Subcutaneous abdominal adipose tissue (tissue), 5 donors: ENCODE results near the gene RASA3.
A peak's percentile ranks its signal among the peaks of the same experiment; 100 is the strongest.

ENCODE experiments used
- H3K27ac ChIP-seq: one replicate; pipeline ENCODE4 v1.7.0; 2013; ENCODE audit warnings: low read depth, mild to moderate bottlenecking, inconsistent platforms, low read length, moderate library complexity
- H3K27me3 ChIP-seq, 5 donors: one replicate each; pipeline ENCODE4 v1.7.0; 2013; ENCODE audit warnings: low read length in 5 of 5, inconsistent platforms in 1 of 5; ENCODE audit not compliant: control insufficient read depth in 5 of 5, insufficient read depth in 4 of 5
- H3K36me3 ChIP-seq, 5 donors: one replicate each; pipeline ENCODE4 v1.7.0; 2013; ENCODE audit warnings: low read length in 5 of 5; ENCODE audit not compliant: control insufficient read depth in 5 of 5, insufficient read depth in 5 of 5
- H3K4me1 ChIP-seq, 5 donors: one replicate each; pipeline ENCODE4 v1.7.0; 2013; ENCODE audit warnings: low read length in 5 of 5, mild to moderate bottlenecking in 3 of 5, moderate library complexity in 1 of 5; ENCODE audit not compliant: control insufficient read depth in 5 of 5, insufficient read depth in 5 of 5
- H3K4me3 ChIP-seq, 5 donors: one replicate each; pipeline ENCODE4 v1.7.0; 2013; ENCODE audit warnings: low read length in 5 of 5, low read depth in 1 of 5
- H3K9ac ChIP-seq, 5 donors: one replicate each; pipeline ENCODE4 v1.7.0; 2013; ENCODE audit warnings: low read length in 5 of 5, mild to moderate bottlenecking in 4 of 5, moderate library complexity in 3 of 5
- H3K9me3 ChIP-seq, 5 donors: one replicate each; pipeline ENCODE4 v1.7.0; 2013; ENCODE audit warnings: low read length in 5 of 5; ENCODE audit not compliant: control insufficient read depth in 5 of 5
- donor health status: healthy.
- donor health status: healthy.
- donor health status: healthy.
- donor health status: healthy.
- donor health status: healthy.

Gene RASA3

GRCh38 chr13:114097893-114098688 is 34.3 kb downstream of the RASA3 start:
- no peaks in the 10 kb centered on the region for H3K27me3 ChIP-seq
- H3K4me3 ChIP-seq: no peak overlapping the region
- peak overlapping the region in 2 of 5 donors; percentile 23 to 54 for H3K9ac ChIP-seq
- H3K9me3 ChIP-seq: no peaks in the 10 kb centered on the region
- no peaks in the 10 kb centered on the region for H3K36me3 ChIP-seq
- peak overlapping the region; percentile 65 for H3K27ac ChIP-seq
- H3K4me1 ChIP-seq: peaks cover 0 to 45% (median 33%) of the 10 kb centered on the region in 5 donors

- peaks cover 0 to 45% (median 33%) of the 10 kb centered on the region in 5 donors for H3K4me1 ChIP-seq
- no peak overlapping the region for H3K9ac ChIP-seq
- no peaks in the 10 kb centered on the region for H3K9me3 ChIP-seq
- H3K27me3 ChIP-seq: no peaks in the 10 kb centered on the region
- no peaks in the 10 kb centered on the region for H3K36me3 ChIP-seq
- H3K4me3 ChIP-seq: no peak overlapping the region
- no peak overlapping the region for H3K27ac ChIP-seq
These were observed 35.1 kb downstream of the RASA3 start for GRCh38 chr13:114097212-114097892.

GRCh38 chr13:114096811-114097211 is 35.6 kb downstream of the RASA3 start:
- H3K27me3 ChIP-seq: no peaks in the 10 kb centered on the region
- no peak overlapping the region for H3K27ac ChIP-seq
- no peaks in the 10 kb centered on the region for H3K36me3 ChIP-seq
- no peak overlapping the region for H3K4me3 ChIP-seq
- no peaks in the 10 kb centered on the region for H3K9me3 ChIP-seq
- H3K9ac ChIP-seq: no peak overlapping the region
- peaks cover 0 to 42% (median 32%) of the 10 kb centered on the region in 5 donors for H3K4me1 ChIP-seq

- H3K4me3 ChIP-seq: no peak overlapping the region
- no peak overlapping the region for H3K27ac ChIP-seq
- H3K36me3 ChIP-seq: no peaks in the 10 kb centered on the region
- H3K27me3 ChIP-seq: no peaks in the 10 kb centered on the region
- no peak overlapping the region for H3K9ac ChIP-seq
- H3K4me1 ChIP-seq: peaks cover 0 to 35% (median 25%) of the 10 kb centered on the region in 5 donors
- H3K9me3 ChIP-seq: peaks cover 0 to 5% (median 0%) of the 10 kb centered on the region in 5 donors
These were observed 36.4 kb downstream of the RASA3 start for GRCh38 chr13:114096031-114096485.

GRCh38 chr13:114095486-114095885 is 36.9 kb downstream of the RASA3 start:
- no peak overlapping the region for H3K9ac ChIP-seq
- peaks cover 0 to 5% (median 0%) of the 10 kb centered on the region in 5 donors for H3K9me3 ChIP-seq

GRCh38 chr13:114093118-114093517 is 39.3 kb downstream of the RASA3 start:
- H3K36me3 ChIP-seq: no peaks in the 10 kb centered on the region
- no peaks in the 10 kb centered on the region for H3K27me3 ChIP-seq
- H3K4me3 ChIP-seq: no peak overlapping the region
- H3K9ac ChIP-seq: no peak overlapping the region
- peaks cover 0 to 22% (median 13%) of the 10 kb centered on the region in 5 donors for H3K4me1 ChIP-seq
- H3K9me3 ChIP-seq: peaks cover 0 to 5% (median 0%) of the 10 kb centered on the region in 5 donors
- H3K27ac ChIP-seq: no peak overlapping the region

More at GRCh38 chr13:114095486-114095885, 36.9 kb downstream of the RASA3 start:
- Histone ChIP-seq H3K27me3 (no peaks in the 10 kb centered on the region), H3K4me1 (peaks cover 0 to 33% (median 21%) of the 10 kb centered on the region in 5 donors), H3K4me3 (no peak overlapping the region), H3K36me3 (no peaks in the 10 kb centered on the region), H3K27ac (no peak overlapping the region)

GRCh38 chr13:114092468-114092867 is 40.0 kb downstream of the RASA3 start:
- H3K36me3 ChIP-seq: no peaks in the 10 kb centered on the region
- H3K27me3 ChIP-seq: no peaks in the 10 kb centered on the region
- H3K4me3 ChIP-seq: no peak overlapping the region
- H3K27ac ChIP-seq: no peak overlapping the region
- H3K9ac ChIP-seq: no peak overlapping the region
- H3K9me3 ChIP-seq: peaks cover 0 to 5% (median 0%) of the 10 kb centered on the region in 5 donors
- peaks cover 0 to 15% (median 7%) of the 10 kb centered on the region in 5 donors for H3K4me1 ChIP-seq

- Histone ChIP-seq H3K4me3 (no peak overlapping the region), H3K27ac (no peak overlapping the region), H3K27me3 (no peaks in the 10 kb centered on the region), H3K9me3 (peaks cover 0 to 5% (median 0%) of the 10 kb centered on the region in 5 donors), H3K36me3 (no peaks in the 10 kb centered on the region), H3K9ac (no peak overlapping the region), H3K4me1 (no peaks in the 10 kb centered on the region)
These were observed 41.9 kb downstream of the RASA3 start for GRCh38 chr13:114090476-114090875.

GRCh38 chr13:114089751-114090400 is 42.5 kb downstream of the RASA3 start:
- Histone ChIP-seq H3K36me3 (no peaks in the 10 kb centered on the region), H3K9ac (no peak overlapping the region), H3K4me1 (no peaks in the 10 kb centered on the region), H3K4me3 (no peak overlapping the region), H3K27ac (no peak overlapping the region), H3K27me3 (no peaks in the 10 kb centered on the region), H3K9me3 (peaks cover 0 to 5% (median 0%) of the 10 kb centered on the region in 5 donors)
